ENCODE measurements around the gene METAP1.
"Not testable (repeated sequence)": the region's sequence is repeated elsewhere in the genome, so short reads cannot be mapped to it uniquely, and the experiment has no call there.

METAP1 gene

GRCh38 chr4:99061048-99061700 is 65.7 kb downstream of the METAP1 start:
- no peak for DNase-seq

DNA sequence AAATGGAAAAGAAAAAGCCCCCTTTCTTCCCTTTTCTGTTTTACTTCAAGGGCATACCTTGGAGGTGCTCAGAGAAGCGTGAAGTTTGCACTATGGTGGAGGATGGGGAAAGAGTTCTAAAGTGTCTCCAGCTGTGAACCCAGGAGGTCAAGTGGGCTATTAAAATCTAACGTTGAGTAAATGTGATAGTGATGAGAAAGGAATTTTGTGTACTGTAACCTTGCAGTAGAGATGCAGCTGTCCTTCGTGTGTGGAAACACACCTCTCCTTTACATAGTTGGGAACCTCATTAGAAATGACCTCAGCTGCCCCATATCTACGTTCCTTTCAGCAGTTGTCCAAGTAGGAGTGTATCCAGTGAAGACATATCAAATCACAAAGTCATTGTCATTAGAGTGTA is 66.6 kb downstream of the METAP1 start:
- DNase-seq: no peak

DNA sequence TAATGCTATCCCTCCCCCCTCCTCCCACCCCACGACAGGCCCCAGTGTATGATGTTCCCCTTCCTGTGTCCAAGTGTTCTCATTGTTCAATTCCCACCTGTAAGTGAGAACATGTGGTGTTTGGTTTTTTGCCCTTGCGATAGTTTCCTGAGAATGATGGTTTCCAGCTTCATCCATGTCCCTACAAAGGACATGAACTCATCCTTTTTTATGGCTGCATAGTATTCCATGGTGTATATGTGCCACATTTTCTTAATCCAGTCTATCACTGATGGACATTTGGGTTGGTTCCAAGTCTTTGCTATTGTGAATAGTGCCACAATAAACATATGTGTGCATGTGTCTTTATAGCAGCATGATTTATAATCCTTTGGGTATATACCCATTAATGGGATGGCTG is 70.0 kb downstream of the METAP1 start:
- not testable (repeated sequence) for DNase-seq

DNA sequence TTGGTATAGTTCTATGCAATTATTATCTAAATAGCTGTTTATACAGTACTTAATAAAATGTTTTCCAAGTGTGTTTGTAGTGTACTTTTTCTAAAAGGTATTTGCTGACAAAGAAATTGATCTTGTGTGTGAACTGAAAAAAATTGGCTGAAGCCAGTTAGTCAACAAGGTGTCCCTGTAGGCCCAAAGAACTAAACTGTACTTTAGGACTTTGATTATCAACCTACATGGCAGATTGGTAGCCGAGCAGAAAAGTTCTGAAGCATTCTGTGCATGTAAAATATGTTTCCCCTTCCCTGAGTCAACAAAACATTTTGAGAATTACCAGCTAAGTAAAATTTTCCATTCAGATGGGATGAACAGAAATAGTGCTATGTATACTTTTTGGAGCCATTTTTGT is 72.1 kb downstream of the METAP1 start:
- DNase-seq: no peak

- no peak for DNase-seq
Measured at GRCh38 chr4:99071159-99071558, 75.6 kb downstream of the METAP1 start.

DNA sequence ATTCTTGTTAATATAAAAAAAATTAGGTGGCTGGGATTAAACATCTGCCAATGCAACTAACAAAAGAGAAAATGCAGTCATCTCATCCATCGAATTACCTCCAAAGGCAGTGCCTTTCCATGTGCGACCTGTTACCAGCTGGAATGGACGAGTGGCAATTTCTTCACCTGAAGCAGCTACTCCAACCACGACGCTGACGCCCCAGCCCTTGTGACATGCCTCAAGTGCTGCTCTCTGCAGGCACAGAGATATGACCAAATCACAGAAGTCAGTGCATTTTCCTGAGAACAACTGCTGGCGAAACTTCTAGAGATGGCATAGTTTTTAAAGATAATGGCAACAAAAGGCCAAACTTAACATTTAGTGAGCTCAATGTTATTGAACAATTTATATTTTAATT is 79.3 kb downstream of the METAP1 start:
- no peak for DNase-seq

- DNase-seq: no peak
Measured at GRCh38 chr4:99076292-99076976, 80.9 kb downstream of the METAP1 start.

GRCh38 chr4:99077177-99077576 is 81.7 kb downstream of the METAP1 start:
- no peak for DNase-seq

GRCh38 chr4:99078336-99078735 is 82.8 kb downstream of the METAP1 start:
- DNase-seq: no peak

DNA sequence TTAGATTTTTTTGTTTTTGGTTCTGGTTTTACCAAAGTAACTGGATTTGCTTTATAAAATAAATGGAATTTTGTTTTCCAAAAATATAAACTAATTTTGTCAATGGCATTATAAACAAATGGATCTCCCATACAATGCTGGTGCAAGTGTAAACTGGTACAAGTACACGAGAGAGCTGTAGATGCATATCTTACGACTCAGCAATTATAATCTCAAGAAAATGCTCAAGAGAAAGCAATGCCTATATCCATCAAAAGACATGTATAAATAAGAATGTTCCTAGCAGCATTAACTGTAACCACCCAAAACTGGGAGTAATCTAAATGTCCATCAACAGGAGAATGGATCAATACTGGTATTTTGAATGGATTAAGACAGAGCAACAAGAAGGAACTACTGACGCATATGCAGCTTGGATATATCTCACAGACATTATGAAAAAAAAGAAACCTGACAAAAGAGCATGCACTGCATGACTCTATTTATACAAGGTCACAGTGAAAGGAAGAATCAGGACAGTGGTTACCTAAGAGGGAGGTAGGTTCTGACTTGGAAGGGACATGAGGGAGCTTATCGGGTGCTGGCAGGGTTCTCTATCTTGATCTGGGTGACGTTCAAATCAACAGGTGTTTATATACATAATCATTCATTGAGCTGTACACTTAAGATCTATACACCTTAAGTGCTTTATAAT is 83.6 kb downstream of the METAP1 start:
- no peak for DNase-seq

- DNase-seq: no peak
Measured at GRCh38 chr4:99079625-99080295, 84.2 kb downstream of the METAP1 start.

GRCh38 chr4:99080869-99081268 is 85.3 kb downstream of the METAP1 start:
- DNase-seq: not testable (repeated sequence)

GRCh38 chr4:99082192-99082591 is 86.7 kb downstream of the METAP1 start:
- no peak for DNase-seq

- DNase-seq: no peak
Measured at GRCh38 chr4:99084595-99084994, 89.1 kb downstream of the METAP1 start.

GRCh38 chr4:99088023-99088449 is 92.5 kb downstream of the METAP1 start:
- no peak for DNase-seq

GRCh38 chr4:99088481-99089365 is 93.2 kb downstream of the METAP1 start, which contains the start of gene ADH5:
TSS of gene ADH5 (minus strand) at chr4:99088788. CDS start at chr4:99088700, 88 bp downstream.
- peak; percentile 47 for DNase-seq

- DNase-seq: no peak
Measured at GRCh38 chr4:99090481-99091215, 95.1 kb downstream of the METAP1 start.

- DNase-seq: no peak
Measured at GRCh38 chr4:99091216-99091575, 95.7 kb downstream of the METAP1 start.

- not testable (repeated sequence) for DNase-seq
Measured at GRCh38 chr4:99091841-99092240, 96.3 kb downstream of the METAP1 start.

DNA sequence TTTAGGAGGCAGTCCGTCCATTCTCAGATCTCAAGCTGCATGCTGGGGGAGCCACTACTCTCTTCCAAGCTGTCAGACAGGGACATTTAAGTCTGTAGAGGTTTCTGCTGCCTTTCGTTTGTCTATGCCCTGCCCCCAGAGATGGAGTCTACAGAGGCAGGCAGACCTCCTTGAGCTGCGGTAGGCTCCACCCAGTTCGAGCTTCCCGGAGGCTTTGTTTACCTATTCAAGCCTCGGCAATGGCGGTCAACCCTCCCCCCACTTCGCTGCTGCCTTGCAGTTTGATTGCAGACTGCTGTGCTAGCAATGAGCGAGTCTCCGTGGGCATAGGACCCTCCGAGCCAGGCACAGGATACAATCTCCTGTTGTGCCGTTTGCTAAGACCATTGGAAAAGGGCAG is 103.8 kb downstream of the METAP1 start:
- DNase-seq: no peak

DNA sequence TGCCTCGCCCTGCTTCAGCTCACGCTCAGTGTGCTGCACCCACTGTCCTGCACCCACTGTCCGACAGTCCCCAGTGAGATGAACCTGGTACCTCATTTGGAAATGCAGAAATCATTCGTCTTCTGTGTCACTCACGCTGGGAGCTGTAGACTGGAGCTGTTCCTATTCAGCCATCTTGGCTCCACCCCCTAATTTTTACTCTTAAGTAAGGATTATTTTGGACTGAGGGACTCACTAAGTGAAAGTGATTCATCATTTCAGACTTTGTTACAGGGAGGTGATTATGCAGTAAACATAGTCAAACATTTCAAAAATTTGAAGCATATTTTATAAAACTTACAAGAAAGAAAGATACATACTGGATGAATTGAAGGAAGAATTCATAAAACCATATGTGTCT is 104.3 kb downstream of the METAP1 start:
- DNase-seq: not testable (repeated sequence)

- DNase-seq: no peak
Measured at GRCh38 chr4:99100876-99101275, 105.4 kb downstream of the METAP1 start.
